Measurements from ENCODE around the gene RBX1.

Gene RBX1

DNA sequence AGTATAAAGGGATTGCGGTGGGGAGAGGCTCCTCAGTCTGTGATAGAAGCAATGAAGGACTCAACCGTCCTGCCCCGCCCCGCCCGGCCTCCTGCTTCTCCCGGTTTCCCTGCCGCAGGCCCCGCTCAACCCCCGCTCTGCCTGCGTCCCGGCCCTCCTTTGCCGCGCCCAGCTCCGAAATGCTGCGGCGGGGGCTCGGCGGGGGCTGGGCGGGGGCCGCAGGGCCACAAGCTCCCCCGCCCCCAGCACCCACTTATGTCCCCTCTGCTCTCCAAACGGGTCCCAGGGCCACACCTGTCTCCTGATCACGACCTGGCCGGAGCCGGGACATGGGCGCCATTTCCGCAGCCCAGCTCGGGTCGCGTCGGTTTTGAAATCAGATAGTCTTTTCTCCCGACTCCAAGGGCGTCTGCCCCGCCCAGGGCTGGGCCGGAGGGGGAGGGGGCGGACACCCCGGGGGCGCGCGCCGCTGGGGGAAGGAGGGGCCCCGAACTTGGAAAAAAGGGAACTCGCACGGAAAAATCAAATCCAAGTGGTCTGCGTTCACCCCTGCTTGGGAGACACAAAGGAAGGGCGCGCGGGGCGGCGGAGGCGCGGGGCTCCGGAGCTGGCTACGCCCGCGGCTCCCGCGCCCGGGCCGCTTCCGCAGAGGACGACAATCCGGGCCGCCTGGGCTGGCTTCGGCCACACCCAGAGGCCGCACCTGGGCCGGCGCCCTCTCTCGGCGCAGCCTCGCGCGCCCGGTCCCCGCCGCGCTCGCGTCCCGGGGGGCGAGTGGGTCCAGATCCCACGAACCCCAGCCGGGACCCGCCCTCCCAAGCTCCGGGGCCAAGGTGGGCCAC, 70.7 kb downstream of the RBX1 start:
- H3K9ac ChIP-seq (ENCODE audit: low read depth, low read length), result peak overlapping the region; percentile 92
- H3K36me3 ChIP-seq (ENCODE audit: insufficient read depth, low read length), result no peaks in the 10 kb centered on the region
- no peaks in the 10 kb centered on the region for H3K4me1 ChIP-seq (ENCODE audit: insufficient read depth, low read length)
- H3K9me3 ChIP-seq (ENCODE audit: control insufficient read depth, insufficient read depth, low read length), result no peaks in the 10 kb centered on the region

DNA sequence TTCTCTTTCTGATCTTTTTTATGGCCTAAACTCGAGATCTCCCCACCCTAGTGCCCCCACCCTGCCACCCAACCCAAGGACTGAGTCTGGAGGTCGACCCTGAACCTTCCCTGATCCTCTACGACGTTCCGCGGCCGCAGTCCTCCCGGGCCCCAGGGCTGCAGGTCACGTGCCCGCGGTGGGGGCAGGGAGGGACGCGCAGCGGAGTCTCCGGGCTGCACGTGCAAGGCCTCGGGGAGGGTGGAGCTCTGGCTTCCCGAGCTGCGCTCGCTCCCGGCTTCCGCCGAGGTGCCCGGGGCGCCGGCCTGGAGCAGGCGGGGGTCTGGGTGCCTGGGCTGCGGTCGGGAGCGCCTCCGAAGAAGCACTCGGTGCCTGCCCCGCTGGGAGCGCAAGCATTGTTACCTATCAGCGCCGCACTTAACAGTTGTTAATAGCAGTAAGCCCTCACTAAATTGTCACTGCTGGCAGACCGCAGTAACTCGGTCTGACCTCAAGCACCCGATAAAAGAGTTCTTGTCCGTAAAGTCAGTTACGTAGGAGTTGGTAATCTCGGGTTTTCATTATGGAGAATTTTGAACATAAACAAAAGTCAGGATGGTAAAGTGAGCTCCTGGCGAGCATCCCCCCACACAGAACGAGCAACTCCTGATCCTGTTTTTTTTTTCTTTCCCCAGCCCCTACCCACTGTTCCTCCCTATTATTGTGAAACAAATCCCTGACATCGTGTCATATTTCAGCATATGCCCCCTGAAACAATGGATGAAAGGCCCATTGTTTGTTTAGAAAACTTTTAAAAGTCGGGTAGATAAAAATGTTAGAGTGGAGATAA, 71.5 kb downstream of the RBX1 start:
- H3K4me1 ChIP-seq (ENCODE audit: insufficient read depth, low read length), result no peaks in the 10 kb centered on the region
- H3K9ac ChIP-seq (ENCODE audit: low read depth, low read length), result peak overlapping the region; percentile 92
- no peaks in the 10 kb centered on the region for H3K36me3 ChIP-seq (ENCODE audit: insufficient read depth, low read length)
- no peaks in the 10 kb centered on the region for H3K9me3 ChIP-seq (ENCODE audit: control insufficient read depth, insufficient read depth, low read length)
